HEK293 (cell line): Measurements from ENCODE around the gene TP63.

Source experiments
- CTCF ChIA-PET: fragments of 350-600 bp; formaldehyde crosslinking; extraction: SDS; loops from one replicate; lab custom pipeline; 2021; ENCODE audit warnings: antibody characterized with exemption; lab: Yijun Ruan, JAX
- POLR2A ChIA-PET: fragments of 300-600 bp; formaldehyde crosslinking; extraction: SDS; loops from one replicate; lab custom pipeline; 2020; ENCODE audit warnings: antibody characterized with exemption, inconsistent platforms; lab: Yijun Ruan, JAX
- H3K27ac ChIP-seq: fragments of 200-500 bp; sonication (Bioruptor generic); 2 replicates; pipeline ENCODE4 v1.5.1; 2014; ENCODE audit warnings: low read depth, low read length, control low read depth, inconsistent platforms; ENCODE audit errors: extremely low read depth
- H3K36me3 ChIP-seq, 2 experiments: fragments of 200-500 bp in 1 of 2; sonication (Bioruptor generic) in 1 of 2; 1 replicate in 1 of 2; 2 replicates in 1 of 2; pipeline ENCODE4 v1.5.1; 2014 to 2017; ENCODE audit warnings: inconsistent platforms in 2 of 2, low read length in 2 of 2; ENCODE audit not compliant: control insufficient read depth in 2 of 2, insufficient read depth in 1 of 2
- H3K4me1 ChIP-seq: fragments of 200-500 bp; sonication (Bioruptor generic); 2 replicates; pipeline ENCODE4 v1.5.1; 2014; ENCODE audit warnings: mild to moderate bottlenecking, low read length, inconsistent platforms; ENCODE audit not compliant: control insufficient read depth, insufficient read depth
- H3K4me3 ChIP-seq: 2 replicates; pipeline ENCODE4 v1.5.1; 2011; ENCODE audit warnings: low read depth, mild to moderate bottlenecking, control low read depth, low read length, moderate library complexity
- H3K9me3 ChIP-seq: fragments of 200-500 bp; sonication (Bioruptor generic); 2 replicates; pipeline ENCODE4 v1.5.1; 2014; ENCODE audit warnings: low read depth, low read length, inconsistent platforms; ENCODE audit not compliant: control insufficient read depth, insufficient read depth
- ATF2 ChIP-seq: fragments of 450-650 bp; formaldehyde crosslinking; IDR thresholded peaks from 2 replicates; pipeline ENCODE4 v1.5.1; 2016; ENCODE audit warnings: missing biosample characterization, missing genetic modification characterization, low read depth
- INSM2 ChIP-seq: fragments of 450-650 bp; formaldehyde crosslinking; IDR thresholded peaks from 2 replicates; pipeline ENCODE4 v1.5.1; 2016; ENCODE audit warnings: missing biosample characterization, missing genetic modification characterization
- RBAK ChIP-seq: fragments of 450-650 bp; formaldehyde crosslinking; IDR thresholded peaks from 2 replicates; pipeline ENCODE4 v1.5.1; 2016; ENCODE audit warnings: missing biosample characterization, missing genetic modification characterization
- REPIN1 ChIP-seq: fragments of 450-650 bp; formaldehyde crosslinking; IDR thresholded peaks from 2 replicates; pipeline ENCODE4 v1.5.1; 2017; ENCODE audit warnings: missing biosample characterization, missing genetic modification characterization, low read depth
- REST ChIP-seq: fragments of 450-650 bp; formaldehyde crosslinking; IDR thresholded peaks from 2 replicates; pipeline ENCODE4 v1.5.1; 2016; ENCODE audit warnings: missing biosample characterization, missing genetic modification characterization
- TSHZ1 ChIP-seq: fragments of 450-650 bp; formaldehyde crosslinking; IDR thresholded peaks from 2 replicates; pipeline ENCODE4 v1.5.1; 2016; ENCODE audit warnings: missing biosample characterization, missing genetic modification characterization, borderline replicate concordance
- ZFP69B ChIP-seq: fragments of 450-650 bp; formaldehyde crosslinking; IDR thresholded peaks from 2 replicates; pipeline ENCODE4 v1.5.1; 2016; ENCODE audit warnings: missing biosample characterization, missing genetic modification characterization
- ZNF112 ChIP-seq: fragments of 450-650 bp; formaldehyde crosslinking; IDR thresholded peaks from 2 replicates; pipeline ENCODE4 v1.5.0; 2017; ENCODE audit warnings: missing biosample characterization, missing genetic modification characterization
- ZNF266 ChIP-seq: fragments of 450-650 bp; formaldehyde crosslinking; IDR thresholded peaks from 2 replicates; pipeline ENCODE4 v1.5.1; 2016; ENCODE audit warnings: missing biosample characterization, missing genetic modification characterization, low read depth
- ZNF610 ChIP-seq: fragments of 450-650 bp; formaldehyde crosslinking; IDR thresholded peaks from 2 replicates; pipeline ENCODE4 v1.5.1; 2016; ENCODE audit warnings: missing biosample characterization, missing genetic modification characterization, borderline replicate concordance
- ZNF747 ChIP-seq: fragments of 450-650 bp; formaldehyde crosslinking; IDR thresholded peaks from 2 replicates; pipeline ENCODE4 v1.5.1; 2016; ENCODE audit warnings: missing biosample characterization, missing genetic modification characterization
- ZSCAN4 ChIP-seq: fragments of 450-650 bp; formaldehyde crosslinking; IDR thresholded peaks from 2 replicates; pipeline ENCODE4 v1.5.1; 2017; ENCODE audit warnings: missing biosample characterization, missing genetic modification characterization

Gene TP63

GRCh38 chr3:189896533-189896932 lies 265.3 kb downstream of the TP63 start (continued):
- no peak for TF ChIP-seq TSHZ1
- TF ChIP-seq REPIN1 (tag by site-specific recombination) = no peak
- no peak for TF ChIP-seq INSM2 (tag by site-specific recombination)
- TF ChIP-seq ZNF610 (tag by site-specific recombination) = no peak
- TF ChIP-seq, all 188 proteins: peak for 0

GRCh38 chr3:189897406-189897805 lies 266.2 kb downstream of the TP63 start:
- no peaks in the 10 kb centered on the region for H3K4me1 ChIP-seq
- H3K4me3 ChIP-seq = no peak overlapping the region
- ChIA-PET POLR2A (no interaction called here), CTCF (no interaction called here)
- TF ChIP-seq RBAK (no peak), REST (0 out of 2 replicates have a peak, but pooled peaks have one; percentile 28), ZNF266 (tag by site-specific recombination) (no peak), ZSCAN4 (tag by site-specific recombination) (no peak), ZFP69B (tag by site-specific recombination) (no peak), ZNF112 (tag by site-specific recombination) (no peak)
- H3K36me3 ChIP-seq = no peaks in the 10 kb centered on the region
- H3K9me3 ChIP-seq = no peaks in the 10 kb centered on the region
- H3K27ac ChIP-seq = no peak overlapping the region

- TF ChIP-seq ATF2 (tag by site-specific recombination) (peak; percentile 29; the same call in 1 of the 2 replicates), ZNF747 (tag by site-specific recombination) (no peak)
- TF ChIP-seq, all 188 proteins: peak for 1
- no peak overlapping the region for H3K4me3 ChIP-seq
- no peaks in the 10 kb centered on the region for H3K36me3 ChIP-seq
- ChIA-PET POLR2A (no interaction called here), CTCF (no interaction called here)
- no peaks in the 10 kb centered on the region for H3K4me1 ChIP-seq
- H3K9me3 ChIP-seq = no peaks in the 10 kb centered on the region
- no peak overlapping the region for H3K27ac ChIP-seq
These were observed 267.5 kb downstream of the TP63 start for GRCh38 chr3:189898559-189899153.
